HCT116 (cell line): ENCODE measurements around the gene SORT1. TPM values are rescaled to one million over a fixed set of nuclear protein-coding genes. Genes with fewer than 3 reads are reported as not detected.

ENCODE experiments used
- ATAC-seq: fragments of 200-7000 bp; cut with Tn5 transposase; 2 replicates; pipeline ENCODE4 v1.9.1; 2020; ENCODE audit warnings: mild to moderate bottlenecking, moderate library complexity
- BruUV-seq: library from RNA; stranded (reverse); fragments of 400-500 nt; replicated peaks from 2 replicates; lab custom pipeline; 2021; lab: Mats Ljungman, UMichigan
- CTCF ChIA-PET: fragments of 300-600 bp; sonication (Branson Sonifier 250); formaldehyde crosslinking; loops from one replicate; lab custom pipeline; 2021; ENCODE audit warnings: antibody characterized with exemption; lab: Charles Lee
- POLR2A ChIA-PET: fragments of 300-600, 350-600 bp; sonication (Branson Sonifier 250); formaldehyde crosslinking; loops from one replicate; lab custom pipeline; 2021; ENCODE audit warnings: antibody characterized with exemption; lab: Charles Lee
- RAD21 ChIA-PET, 2 experiments: fragments of 300-600 bp; sonication (Branson Sonifier 250); formaldehyde crosslinking; loops; one replicate each; lab custom pipeline; 2023; ENCODE audit warnings: low total read pairs in 2 of 2; ENCODE audit not compliant: uncharacterized antibody in 2 of 2, unreplicated experiment in 2 of 2, low non-redundant PET in 1 of 2; lab: Charles Lee
- DNase-seq: peaks from one replicate; pipeline ENCODE4 v3.0.0-alpha.2; 2010; ENCODE audit warnings: low read depth, low spot score
- H2AFZ ChIP-seq: fragments of 200-600 bp; shearing (Covaris generic), sonication (generic); 2 replicates; pipeline ENCODE4 v1.6.1; 2017; ENCODE audit warnings: low read depth, mixed run types, mixed read lengths, antibody characterized with exemption, low read length; ENCODE audit not compliant: poor library complexity, severe bottlenecking
- H3K27ac ChIP-seq: 2 replicates; pipeline ENCODE4 v1.5.1; 2012; ENCODE audit warnings: low read depth, low read length
- H3K27me3 ChIP-seq: fragments of 200-600 bp; sonication (generic); 2 replicates; pipeline ENCODE4 v1.6.1; 2016; ENCODE audit warnings: mixed run types, low read length, mixed read lengths; ENCODE audit not compliant: insufficient read depth
- H3K36me3 ChIP-seq, 2 experiments: fragments of 200-500 bp in 1 of 2; fragments of 200-600 bp in 1 of 2; sonication (Bioruptor generic) in 1 of 2; sonication (generic) in 1 of 2; 2 replicates each; pipeline versions ENCODE4 v1.5.1 to v1.6.1; 2014 to 2016; ENCODE audit warnings: low read length in 2 of 2, inconsistent platforms in 1 of 2, mixed read lengths in 1 of 2, mixed run types in 1 of 2; ENCODE audit not compliant: insufficient read depth in 2 of 2, control insufficient read depth in 1 of 2
- H3K4me1 ChIP-seq, 2 experiments: fragments of 200-600 bp in 1 of 2; sonication (generic) in 1 of 2; 2 replicates each; pipeline versions ENCODE4 v1.5.1 to v1.6.1; 2012 to 2017; ENCODE audit warnings: low read length in 2 of 2, inconsistent platforms in 1 of 2, mild to moderate bottlenecking in 1 of 2, mixed read lengths in 1 of 2, mixed run types in 1 of 2, moderate library complexity in 1 of 2; ENCODE audit not compliant: insufficient read depth in 2 of 2, control insufficient read depth in 1 of 2
- H3K4me2 ChIP-seq: fragments of 200-600 bp; sonication (generic); 2 replicates; pipeline ENCODE4 v1.6.1; 2017; ENCODE audit warnings: mixed run types, low read length, mixed read lengths
- H3K4me3 ChIP-seq, 2 experiments: fragments of 200-600 bp in 1 of 2; sonication (generic) in 1 of 2; replicated peaks in 1 of 2; 2 replicates each; pipeline ENCODE4 v1.5.1; 2011 to 2016; ENCODE audit warnings: low read length in 2 of 2, control low read depth in 1 of 2, low read depth in 1 of 2, mild to moderate bottlenecking in 1 of 2, mixed read lengths in 1 of 2, mixed run types in 1 of 2
- H3K79me2 ChIP-seq: fragments of 200-600 bp; sonication (generic); 2 replicates; pipeline ENCODE4 v1.6.1; 2017; ENCODE audit warnings: mild to moderate bottlenecking, mixed run types, low read length, moderate library complexity, mixed read lengths; ENCODE audit not compliant: insufficient read depth
- H3K9ac ChIP-seq: fragments of 200-600 bp; sonication (generic); 2 replicates; pipeline ENCODE4 v1.6.1; 2016; ENCODE audit warnings: low read length, mixed read lengths
- H3K9me2 ChIP-seq: fragments of 200-600 bp; sonication (generic), shearing (Covaris generic); 2 replicates; pipeline ENCODE4 v1.6.1; 2017; ENCODE audit warnings: mixed run types, mild to moderate bottlenecking, moderate library complexity; ENCODE audit not compliant: insufficient read depth
- H3K9me3 ChIP-seq, 2 experiments: fragments of 200-500 bp in 1 of 2; fragments of 200-600 bp in 1 of 2; sonication (Bioruptor generic) in 1 of 2; sonication (generic) in 1 of 2; 2 replicates each; pipeline ENCODE4 v1.6.1; 2014 to 2017; ENCODE audit warnings: low read length in 2 of 2, mixed read lengths in 2 of 2, inconsistent platforms in 1 of 2, low read depth in 1 of 2, mild to moderate bottlenecking in 1 of 2, mixed run types in 1 of 2, moderate library complexity in 1 of 2; ENCODE audit not compliant: control insufficient read depth in 1 of 2, insufficient read depth in 1 of 2
- H4K20me1 ChIP-seq: fragments of 200-600 bp; sonication (generic), shearing (Covaris generic); 2 replicates; pipeline ENCODE4 v1.6.1; 2017; ENCODE audit warnings: mixed run types, mild to moderate bottlenecking, moderate library complexity; ENCODE audit not compliant: insufficient read depth
- ATF3 ChIP-seq: IDR thresholded peaks from 2 replicates; pipeline ENCODE4 v1.6.1; 2012
- ELF1 ChIP-seq: IDR thresholded peaks from 2 replicates; pipeline ENCODE4 v1.6.1; 2012; ENCODE audit warnings: low read depth, borderline replicate concordance
- EZH2 ChIP-seq: fragments of 200-600 bp; sonication (generic); IDR thresholded peaks from 2 replicates; pipeline ENCODE4 v1.6.1; 2017; ENCODE audit warnings: antibody characterized with exemption, mixed run types
- EZH2phosphoT487 ChIP-seq: fragments of 200-600 bp; IDR thresholded peaks from 2 replicates; pipeline ENCODE4 v1.6.1; 2018; ENCODE audit warnings: antibody characterized with exemption, borderline replicate concordance
- FOSL1 ChIP-seq: IDR thresholded peaks from 2 replicates; pipeline ENCODE4 v1.6.1; 2012; ENCODE audit warnings: low read depth
- MAX ChIP-seq: IDR thresholded peaks from 2 replicates; pipeline ENCODE4 v1.6.1; 2012
- RAD21 ChIP-seq: IDR thresholded peaks from 2 replicates; pipeline ENCODE4 v1.6.1; 2012; ENCODE audit warnings: low read depth, mild to moderate bottlenecking
- REST ChIP-seq: IDR thresholded peaks from 2 replicates; pipeline ENCODE4 v1.6.1; 2012; ENCODE audit warnings: low read depth
- SP1 ChIP-seq: IDR thresholded peaks from 2 replicates; pipeline ENCODE4 v1.6.1; 2012; ENCODE audit warnings: low read depth
- intact Hi-C: fragments of 100-400 bp; cut with micrococcal nuclease; formaldehyde crosslinking; loops from 2 replicates; pipeline ENCODE4 v1.10.0; 2022
- total RNA-seq: library from RNA; stranded (reverse); gene quantifications from one replicate; pipeline ENCODE4 v1.2.1, GENCODE V29; 2021; ENCODE audit not compliant: unreplicated experiment

SORT1 gene
- total RNA-seq, 1 experiment from 2014 or later = 20.2 TPM

- Histone ChIP-seq H3K36me3 (peaks cover 0 to 7% of the 10 kb centered on the region in 2 experiments; a peak in 2 of 4 replicates), H3K27me3 (no peaks in the 10 kb centered on the region), H3K79me2 (no peaks in the 10 kb centered on the region), H4K20me1 (no peaks in the 10 kb centered on the region), H3K27ac (no peak overlapping the region), H3K9me2 (no peaks in the 10 kb centered on the region), H3K4me1 (no peaks in the 10 kb centered on the region), H3K4me3 (no peak overlapping the region), H2AFZ (no peak overlapping the region), H3K9me3 (peaks cover 8 to 14% of the 10 kb centered on the region in 2 experiments; a peak in 1 of 4 replicates), H3K4me2 (no peak overlapping the region), H3K9ac (no peak overlapping the region)
- DNase-seq = no peak
- no TSS peak for BruUV-seq
- ChIA-PET RAD21 (no interaction called here), CTCF (no interaction called here), POLR2A (no interaction called here)
- TF ChIP-seq FOSL1 (no peak), RAD21 (no peak), ATF3 (no peak), SP1 (no peak), EZH2 (no peak), ELF1 (no peak), REST (no peak), MAX (no peak), EZH2phosphoT487 (no peak)
- no peak for ATAC-seq
- intact Hi-C loops = no loop called here
These were observed 66.6 kb downstream of the SORT1 start for GRCh38 chr1:109331113-109331512.
